Measurements from ENCODE around the gene SIGLEC8. TPM values are rescaled to one million over a fixed set of nuclear protein-coding genes. Genes with fewer than 3 reads are reported as not detected.
"Not testable (repeated sequence)": the region's sequence is repeated elsewhere in the genome, so short reads cannot be mapped to it uniquely, and the experiment has no call there.

The SIGLEC8 gene
- total RNA-seq, 2 donors from 2014 or later, result not detected

GRCh38 chr19:51420511-51420910, 37.7 kb downstream of the SIGLEC8 start:
- peaks cover 6 to 11% of the 10 kb centered on the region in 2 donors for H3K27me3 Mint-ChIP-seq
- peaks cover 17 to 22% of the 10 kb centered on the region in 2 donors for H3K4me1 Mint-ChIP-seq (ENCODE audit: low read depth in 2 of 2)
- not testable (repeated sequence) for H3K4me3 Mint-ChIP-seq; H3K9me3 Mint-ChIP-seq; ATAC-seq; H3K36me3 Mint-ChIP-seq; DNase-seq (ENCODE audit: low spot score); H3K27ac Mint-ChIP-seq

- no peak for ATAC-seq
- peaks cover 17 to 22% of the 10 kb centered on the region in 2 donors for H3K4me1 Mint-ChIP-seq (ENCODE audit: low read depth in 2 of 2)
- H3K27ac Mint-ChIP-seq, result peak overlapping the region in 1 of 2 donors; percentile 57
- no peaks in the 10 kb centered on the region for H3K36me3 Mint-ChIP-seq
- no peaks in the 10 kb centered on the region for H3K9me3 Mint-ChIP-seq
- no peak for DNase-seq (ENCODE audit: low spot score)
- H3K27me3 Mint-ChIP-seq, result peaks cover 6 to 11% of the 10 kb centered on the region in 2 donors
- no peak overlapping the region for H3K4me3 Mint-ChIP-seq
These were observed 39.5 kb downstream of the SIGLEC8 start for GRCh38 chr19:51418707-51419106.

DNA sequence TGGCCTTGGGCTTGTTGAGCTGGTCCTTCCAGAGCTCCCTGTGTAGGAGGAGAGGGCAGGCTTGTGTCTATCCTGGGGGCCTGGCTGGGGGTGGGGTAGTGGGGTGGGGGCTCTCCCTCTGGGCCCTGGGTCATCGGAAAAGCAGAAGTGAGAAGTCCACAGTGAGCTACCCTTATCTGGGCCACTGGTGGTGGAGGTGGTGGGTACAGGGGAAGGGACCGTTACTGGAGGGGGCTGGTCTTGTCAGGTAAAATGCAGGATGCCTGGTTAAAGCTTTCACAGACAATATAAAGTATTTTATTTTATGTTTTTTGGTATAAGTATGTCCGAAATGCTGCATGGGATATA, 40.5 kb downstream of the SIGLEC8 start:
- H3K9me3 Mint-ChIP-seq, result no peaks in the 10 kb centered on the region
- no peak for DNase-seq (ENCODE audit: low spot score)

GRCh38 chr19:51417107-51417809, 41.0 kb downstream of the SIGLEC8 start, which contains the start of gene SIGLEC10:
SIGLEC10 (minus strand) TSS chr19:51417642; CDS start chr19:51417581, 61 bp downstream.
- Mint-ChIP-seq H3K4me3 (peak within 1 kb of the TSS; percentile 24), H3K36me3 (no peaks in the 10 kb centered on the region), H3K4me1 (ENCODE audit: low read depth in 2 of 2) (peaks cover 16 to 22% of the 10 kb centered on the region in 2 donors), H3K27ac (peak within 1 kb of the TSS; percentile 57 to 74), H3K9me3 (no peaks in the 10 kb centered on the region), H3K27me3 (peaks cover 5 to 9% of the 10 kb centered on the region in 2 donors)
- no peak for DNase-seq (ENCODE audit: low spot score)
- peak; percentile 72 to 76 for ATAC-seq

More for the DNA sequence above, 40.5 kb downstream of the SIGLEC8 start:
- Mint-ChIP-seq H3K27me3 (peaks cover 6 to 9% of the 10 kb centered on the region in 2 donors), H3K27ac (peak overlapping the region; percentile 57 to 74), H3K4me1 (ENCODE audit: low read depth in 2 of 2) (peaks cover 17 to 22% of the 10 kb centered on the region in 2 donors), H3K4me3 (no peak overlapping the region), H3K36me3 (no peaks in the 10 kb centered on the region)
- no peak for ATAC-seq

- not testable (repeated sequence) for ATAC-seq
These were observed 41.8 kb downstream of the SIGLEC8 start for GRCh38 chr19:51416422-51416821.

DNA sequence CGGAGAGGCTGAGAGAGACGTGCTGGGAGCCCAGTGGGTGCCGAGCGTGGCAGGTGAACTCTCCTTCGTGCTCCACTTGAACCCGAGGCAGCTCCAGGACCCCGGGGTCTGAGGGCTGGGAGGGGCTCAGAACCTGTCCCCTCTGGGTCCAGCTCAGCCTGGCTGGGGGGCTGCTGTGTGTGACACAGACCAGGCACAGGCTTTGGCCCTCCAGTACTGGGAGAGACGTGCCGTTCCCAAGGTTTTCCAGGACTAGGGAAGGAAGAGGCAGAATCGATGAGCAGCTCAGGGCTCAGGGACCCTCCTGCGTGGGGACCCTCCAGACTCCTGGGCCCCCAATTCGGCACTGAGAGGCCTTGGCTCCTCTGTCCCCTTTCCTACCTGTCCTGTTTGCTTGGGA, 43.1 kb downstream of the SIGLEC8 start:
- peaks cover 12 to 19% of the 10 kb centered on the region in 2 donors for H3K4me1 Mint-ChIP-seq (ENCODE audit: low read depth in 2 of 2)
- no peaks in the 10 kb centered on the region for H3K36me3 Mint-ChIP-seq
- no peak overlapping the region for H3K4me3 Mint-ChIP-seq
- peaks cover 0 to 6% of the 10 kb centered on the region in 2 donors for H3K27me3 Mint-ChIP-seq
- no peak overlapping the region for H3K27ac Mint-ChIP-seq
- DNase-seq (ENCODE audit: low spot score) (no peak), ATAC-seq (no peak)
- no peaks in the 10 kb centered on the region for H3K9me3 Mint-ChIP-seq

More at GRCh38 chr19:51416422-51416821, 41.8 kb downstream of the SIGLEC8 start:
- not testable (repeated sequence) for DNase-seq (ENCODE audit: low spot score); H3K9me3 Mint-ChIP-seq; H3K27ac Mint-ChIP-seq; H3K36me3 Mint-ChIP-seq; H3K27me3 Mint-ChIP-seq; H3K4me3 Mint-ChIP-seq
- peaks cover 12 to 19% of the 10 kb centered on the region in 2 donors for H3K4me1 Mint-ChIP-seq (ENCODE audit: low read depth in 2 of 2)

DNA sequence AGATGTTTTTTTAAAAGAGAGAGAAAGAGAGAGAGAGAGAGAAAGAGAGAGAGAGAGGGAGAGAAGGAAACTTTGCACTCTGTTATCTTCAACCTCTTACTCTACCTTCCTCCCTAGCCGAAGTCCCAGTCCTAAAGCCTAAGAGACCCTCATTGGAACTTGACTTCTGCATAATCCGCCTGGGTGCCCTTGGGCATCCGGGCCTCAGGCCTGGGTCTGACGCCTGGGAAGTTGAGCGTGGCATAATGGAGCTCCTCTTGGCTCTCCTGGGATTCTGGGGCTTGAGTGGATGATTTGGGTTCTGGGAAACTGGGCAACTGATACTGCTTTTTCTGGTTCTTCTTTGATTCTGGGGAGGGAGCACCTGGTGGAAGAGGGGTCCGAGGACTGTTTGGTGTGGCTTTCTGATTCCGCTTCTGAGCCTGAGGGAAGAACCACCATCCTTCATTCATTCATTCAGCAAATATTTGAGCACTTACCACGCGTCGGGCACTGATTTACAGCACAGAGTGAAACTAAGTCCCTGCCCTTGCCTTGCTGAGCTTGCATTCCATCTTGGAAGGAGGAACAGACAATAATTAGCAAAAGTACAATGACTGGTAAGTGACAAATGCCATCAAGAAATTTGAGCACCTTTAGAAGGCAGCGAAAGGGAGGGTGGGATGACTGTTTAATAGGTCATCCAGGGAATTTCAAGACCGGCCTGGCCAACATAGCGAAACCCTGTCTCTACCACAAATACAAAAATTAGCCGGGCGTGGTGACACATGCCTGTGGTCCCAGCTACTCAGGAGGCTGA, 47.1 kb downstream of the SIGLEC8 start:
- Mint-ChIP-seq H3K4me1 (ENCODE audit: low read depth in 2 of 2) (peaks cover 12 to 19% of the 10 kb centered on the region in 2 donors), H3K27me3 (no peaks in the 10 kb centered on the region), H3K9me3 (no peaks in the 10 kb centered on the region), H3K27ac (no peak overlapping the region), H3K36me3 (no peaks in the 10 kb centered on the region), H3K4me3 (no peak overlapping the region)
- DNase-seq (ENCODE audit: low spot score), result no peak
- ATAC-seq, result no peak

DNA sequence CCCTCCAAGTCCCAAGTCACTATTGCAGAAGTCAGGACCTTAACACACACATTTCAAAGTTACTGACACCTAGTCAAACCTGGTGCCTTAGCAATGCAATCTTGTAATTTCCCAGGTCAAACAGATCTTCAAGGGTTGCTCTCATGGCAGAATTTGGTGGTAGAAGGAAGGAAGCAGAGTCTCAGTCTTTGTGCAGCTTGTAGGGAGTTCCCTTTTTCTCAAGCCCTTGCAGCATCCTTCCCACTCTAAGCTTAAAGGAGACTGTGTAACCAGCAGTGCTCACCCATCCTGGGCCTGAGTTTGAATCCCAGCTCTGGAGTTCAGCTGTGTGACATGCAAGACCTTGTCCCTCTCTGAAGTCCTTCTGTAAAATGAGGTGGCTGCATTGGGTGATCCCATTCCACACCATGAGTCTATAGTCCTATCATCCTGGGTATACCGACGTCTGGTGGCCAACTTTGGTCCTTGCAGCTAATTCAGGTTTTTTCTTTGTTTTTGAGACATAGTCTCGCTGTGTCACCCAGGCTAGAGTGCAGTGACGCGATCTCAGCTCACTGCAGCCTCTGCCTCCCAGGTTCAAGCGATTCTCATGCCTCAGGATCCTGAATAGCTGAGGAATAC, 50.6 kb downstream of the SIGLEC8 start:
- Mint-ChIP-seq H3K9me3 (peaks cover 3% of the 10 kb centered on the region), H3K27me3 (no peaks in the 10 kb centered on the region), H3K4me3 (peak overlapping the region; percentile 27), H3K36me3 (peaks cover 8% of the 10 kb centered on the region), H3K27ac (peak overlapping the region; percentile 41 to 46), H3K4me1 (ENCODE audit: low read depth in 2 of 2) (peaks cover 12 to 29% of the 10 kb centered on the region in 2 donors)
- peak; percentile 61 for DNase-seq (ENCODE audit: low spot score)
- ATAC-seq, result peak; percentile 81 to 90

GRCh38 chr19:51402117-51402516, 56.1 kb downstream of the SIGLEC8 start:
- no peak overlapping the region for H3K4me3 Mint-ChIP-seq
- peaks cover 28 to 36% of the 10 kb centered on the region in 2 donors for H3K4me1 Mint-ChIP-seq (ENCODE audit: low read depth in 2 of 2)
- peaks cover 10% of the 10 kb centered on the region for H3K9me3 Mint-ChIP-seq
- H3K36me3 Mint-ChIP-seq, result peaks cover 18% of the 10 kb centered on the region
- H3K27ac Mint-ChIP-seq, result no peak overlapping the region
- DNase-seq (ENCODE audit: low spot score) (no peak), ATAC-seq (no peak)
- H3K27me3 Mint-ChIP-seq, result no peaks in the 10 kb centered on the region

Other genes starting within 250 kb of the SIGLEC8 start
- gene CD33, start 233.4 kb downstream of the SIGLEC8 start, total RNA-seq, result 1 to 10 TPM in 1 of 2 donors, under 1 TPM in 1; 0.89 to 1.4 TPM
- not detected for gene SIGLECL1, start 207.4 kb downstream of the SIGLEC8 start, total RNA-seq
- under 1 TPM in 1 of 2 donors, not detected in 1; 0.59 TPM for gene IGLON5, start 146.8 kb downstream of the SIGLEC8 start, total RNA-seq
- gene VSIG10L, start 116.3 kb downstream of the SIGLEC8 start, total RNA-seq, result 1 to 10 TPM; 1.0 to 2.0 TPM
- gene ETFB, start 92.1 kb downstream of the SIGLEC8 start, total RNA-seq, result 10 to 100 TPM; 41.1 to 83.8 TPM
- 10 to 100 TPM; 49.6 to 74.3 TPM for gene CLDND2, start 89.5 kb downstream of the SIGLEC8 start, total RNA-seq
- 1,000 to 10,000 TPM; 1,196 to 2,045 TPM for gene NKG7, start 85.8 kb downstream of the SIGLEC8 start, total RNA-seq
- 10 to 100 TPM in 1 of 2 donors, 1 to 10 TPM in 1; 2.1 to 12.6 TPM for gene LIM2, start 70.5 kb downstream of the SIGLEC8 start, total RNA-seq
- gene C19orf84, start 67.9 kb downstream of the SIGLEC8 start, total RNA-seq, result under 1 TPM; 0.78 to 0.98 TPM
- gene SIGLEC10, start 40.8 kb downstream of the SIGLEC8 start, total RNA-seq, result 1 to 10 TPM in 1 of 2 donors, under 1 TPM in 1; 0.28 to 1.5 TPM
- not detected for gene CEACAM18, start 20.1 kb upstream of the SIGLEC8 start, total RNA-seq
- gene SIGLEC12, start 43.3 kb upstream of the SIGLEC8 start, total RNA-seq, result under 1 TPM in 1 of 2 donors, not detected in 1; 0.70 TPM
- 1 to 10 TPM in 1 of 2 donors, not detected in 1; 1.0 TPM for gene SIGLEC6, start 73.2 kb upstream of the SIGLEC8 start, total RNA-seq
- gene ZNF175, start 112.8 kb upstream of the SIGLEC8 start, total RNA-seq, result 10 to 100 TPM in 1 of 2 donors, 1 to 10 TPM in 1; 9.9 to 13.2 TPM
- under 1 TPM; 0.22 to 0.64 TPM for gene SIGLEC5, start 171.9 kb upstream of the SIGLEC8 start, total RNA-seq
- gene SIGLEC14, start 188.4 kb upstream of the SIGLEC8 start, total RNA-seq, result not detected
- gene SPACA6, start 234.9 kb upstream of the SIGLEC8 start, total RNA-seq, result 1 to 10 TPM; 2.7 to 3.0 TPM